Measurements from ENCODE around the gene SKOR1.

SKOR1 gene

GRCh38 chr15:67784856-67785430 is 40.4 kb upstream of the SKOR1 start:
- Histone ChIP-seq H3K9me3 (ENCODE audit: insufficient read depth, low read depth, low read length) (peaks cover 5% of the 10 kb centered on the region), H3K23ac (ENCODE audit: low read length) (no peak overlapping the region), H3K36me3 (ENCODE audit: control insufficient read depth in 1 of 2, insufficient read depth in 2 of 2, low read length in 2 of 2) (peaks cover 0 to 2% of the 10 kb centered on the region in 2 experiments), H4K8ac (ENCODE audit: low read depth, low read length) (no peak overlapping the region), H3K4me1 (ENCODE audit: control insufficient read depth in 1 of 2, insufficient read depth in 2 of 2, low read length in 2 of 2) (no peaks in the 10 kb centered on the region), H3K79me1 (ENCODE audit: low read length) (no peaks in the 10 kb centered on the region), H3K14ac (ENCODE audit: low read length) (no peak overlapping the region), H3K27ac (ENCODE audit: low read depth, low read length) (no peak overlapping the region), H3K18ac (ENCODE audit: low read length) (no peak overlapping the region), H2BK5ac (ENCODE audit: low read depth, low read length, poor library complexity) (no peak overlapping the region), H4K12ac (ENCODE audit: low read depth, low read length) (no peak overlapping the region), H3K79me2 (ENCODE audit: control insufficient read depth, insufficient read depth, low read length, poor library complexity) (no peaks in the 10 kb centered on the region), H3K4me3 (ENCODE audit: low read depth, low read length) (no peak overlapping the region), H3K4me2 (ENCODE audit: low read length) (no peak overlapping the region), H3K9ac (ENCODE audit: low read length) (no peak overlapping the region), H3K27me3 (ENCODE audit: insufficient read depth, low read length) (no peaks in the 10 kb centered on the region), H2BK120ac (ENCODE audit: insufficient read depth, low read length, poor library complexity) (no peak overlapping the region), H2AK5ac (ENCODE audit: low read length) (no peak overlapping the region), H2BK12ac (ENCODE audit: low read length) (no peak overlapping the region), H3K4ac (ENCODE audit: low read depth, low read length) (no peak overlapping the region), H2AFZ (ENCODE audit: insufficient read depth, low read length, poor library complexity) (no peak overlapping the region), H4K91ac (ENCODE audit: low read depth, low read length) (no peak overlapping the region)
- no peak for DNase-seq
- no CpG with 5 or more reads among the region's 12 CpGs for WGBS (ENCODE audit: extremely low coverage, insufficient coverage, insufficient read length)

- H4K8ac ChIP-seq (ENCODE audit: low read depth, low read length) = no peak overlapping the region
- no peaks in the 10 kb centered on the region for H3K4me1 ChIP-seq (ENCODE audit: control insufficient read depth in 1 of 2, insufficient read depth in 2 of 2, low read length in 2 of 2)
- H3K23ac ChIP-seq (ENCODE audit: low read length) = peak overlapping the region; percentile 34
- no peak overlapping the region for H2AFZ ChIP-seq (ENCODE audit: insufficient read depth, low read length, poor library complexity)
- H3K79me2 ChIP-seq (ENCODE audit: control insufficient read depth, insufficient read depth, low read length, poor library complexity) = no peaks in the 10 kb centered on the region
- H3K27me3 ChIP-seq (ENCODE audit: insufficient read depth, low read length) = no peaks in the 10 kb centered on the region
- no peak overlapping the region for H3K27ac ChIP-seq (ENCODE audit: low read depth, low read length)
- no peak overlapping the region for H3K4me2 ChIP-seq (ENCODE audit: low read length)
- no peak overlapping the region for H2BK12ac ChIP-seq (ENCODE audit: low read length)
- H3K9me3 ChIP-seq (ENCODE audit: insufficient read depth, low read depth, low read length) = peaks cover 5% of the 10 kb centered on the region
- no peak overlapping the region for H3K4me3 ChIP-seq (ENCODE audit: low read depth, low read length)
- H2BK120ac ChIP-seq (ENCODE audit: insufficient read depth, low read length, poor library complexity) = no peak overlapping the region
- H3K36me3 ChIP-seq (ENCODE audit: control insufficient read depth in 1 of 2, insufficient read depth in 2 of 2, low read length in 2 of 2) = peaks cover 0 to 2% of the 10 kb centered on the region in 2 experiments
- no peak overlapping the region for H2AK5ac ChIP-seq (ENCODE audit: low read length)
- no peak overlapping the region for H3K9ac ChIP-seq (ENCODE audit: low read length)
- H2BK5ac ChIP-seq (ENCODE audit: low read depth, low read length, poor library complexity) = no peak overlapping the region
- DNase-seq = no peak
- H4K12ac ChIP-seq (ENCODE audit: low read depth, low read length) = no peak overlapping the region
- no CpG with 5 or more reads among the region's 5 CpGs for WGBS (ENCODE audit: extremely low coverage, insufficient coverage, insufficient read length)
- no peak overlapping the region for H3K18ac ChIP-seq (ENCODE audit: low read length)
- no peaks in the 10 kb centered on the region for H3K79me1 ChIP-seq (ENCODE audit: low read length)
- H3K14ac ChIP-seq (ENCODE audit: low read length) = no peak overlapping the region
- no peak overlapping the region for H4K91ac ChIP-seq (ENCODE audit: low read depth, low read length)
- H3K4ac ChIP-seq (ENCODE audit: low read depth, low read length) = no peak overlapping the region
Measured at GRCh38 chr15:67785431-67785830, 39.9 kb upstream of the SKOR1 start.

- Histone ChIP-seq H3K4ac (ENCODE audit: low read depth, low read length) (no peak overlapping the region), H2AK5ac (ENCODE audit: low read length) (no peak overlapping the region), H4K91ac (ENCODE audit: low read depth, low read length) (no peak overlapping the region), H3K79me2 (ENCODE audit: control insufficient read depth, insufficient read depth, low read length, poor library complexity) (no peaks in the 10 kb centered on the region), H3K79me1 (ENCODE audit: low read length) (no peaks in the 10 kb centered on the region), H4K12ac (ENCODE audit: low read depth, low read length) (no peak overlapping the region), H3K9me3 (ENCODE audit: insufficient read depth, low read depth, low read length) (peaks cover 5% of the 10 kb centered on the region), H4K8ac (ENCODE audit: low read depth, low read length) (no peak overlapping the region), H3K36me3 (ENCODE audit: control insufficient read depth in 1 of 2, insufficient read depth in 2 of 2, low read length in 2 of 2) (peaks cover 0 to 2% of the 10 kb centered on the region in 2 experiments), H3K4me1 (ENCODE audit: control insufficient read depth in 1 of 2, insufficient read depth in 2 of 2, low read length in 2 of 2) (no peaks in the 10 kb centered on the region), H3K14ac (ENCODE audit: low read length) (no peak overlapping the region), H2BK120ac (ENCODE audit: insufficient read depth, low read length, poor library complexity) (no peak overlapping the region), H2BK12ac (ENCODE audit: low read length) (no peak overlapping the region), H3K27ac (ENCODE audit: low read depth, low read length) (no peak overlapping the region), H3K23ac (ENCODE audit: low read length) (no peak overlapping the region), H3K27me3 (ENCODE audit: insufficient read depth, low read length) (no peaks in the 10 kb centered on the region), H2AFZ (ENCODE audit: insufficient read depth, low read length, poor library complexity) (no peak overlapping the region), H3K4me2 (ENCODE audit: low read length) (no peak overlapping the region), H3K9ac (ENCODE audit: low read length) (no peak overlapping the region), H2BK5ac (ENCODE audit: low read depth, low read length, poor library complexity) (no peak overlapping the region), H3K4me3 (ENCODE audit: low read depth, low read length) (no peak overlapping the region), H3K18ac (ENCODE audit: low read length) (no peak overlapping the region)
- no CpG with 5 or more reads among the region's 4 CpGs for WGBS (ENCODE audit: extremely low coverage, insufficient coverage, insufficient read length)
- DNase-seq = no peak
Measured at GRCh38 chr15:67786646-67787045, 38.7 kb upstream of the SKOR1 start.

GRCh38 chr15:67788986-67789385 is 36.3 kb upstream of the SKOR1 start:
- no peak overlapping the region for H3K4me2 ChIP-seq (ENCODE audit: low read length)
- H3K4me3 ChIP-seq (ENCODE audit: low read depth, low read length) = no peak overlapping the region
- H2BK120ac ChIP-seq (ENCODE audit: insufficient read depth, low read length, poor library complexity) = no peak overlapping the region
- no peak overlapping the region for H4K8ac ChIP-seq (ENCODE audit: low read depth, low read length)
- no peaks in the 10 kb centered on the region for H3K27me3 ChIP-seq (ENCODE audit: insufficient read depth, low read length)
- DNase-seq = no peak
- no peak overlapping the region for H2BK12ac ChIP-seq (ENCODE audit: low read length)
- no peak overlapping the region for H3K23ac ChIP-seq (ENCODE audit: low read length)
- H3K4me1 ChIP-seq (ENCODE audit: control insufficient read depth in 1 of 2, insufficient read depth in 2 of 2, low read length in 2 of 2) = no peaks in the 10 kb centered on the region
- no peak overlapping the region for H4K91ac ChIP-seq (ENCODE audit: low read depth, low read length)
- H4K12ac ChIP-seq (ENCODE audit: low read depth, low read length) = no peak overlapping the region
- H2BK5ac ChIP-seq (ENCODE audit: low read depth, low read length, poor library complexity) = no peak overlapping the region
- H3K79me2 ChIP-seq (ENCODE audit: control insufficient read depth, insufficient read depth, low read length, poor library complexity) = no peaks in the 10 kb centered on the region
- no peak overlapping the region for H2AK5ac ChIP-seq (ENCODE audit: low read length)
- H3K36me3 ChIP-seq (ENCODE audit: control insufficient read depth in 1 of 2, insufficient read depth in 2 of 2, low read length in 2 of 2) = peaks cover 0 to 2% of the 10 kb centered on the region in 2 experiments
- H3K27ac ChIP-seq (ENCODE audit: low read depth, low read length) = no peak overlapping the region
- no peak overlapping the region for H3K9ac ChIP-seq (ENCODE audit: low read length)
- H3K14ac ChIP-seq (ENCODE audit: low read length) = no peak overlapping the region
- H2AFZ ChIP-seq (ENCODE audit: insufficient read depth, low read length, poor library complexity) = no peak overlapping the region
- no peak overlapping the region for H3K4ac ChIP-seq (ENCODE audit: low read depth, low read length)
- no peaks in the 10 kb centered on the region for H3K79me1 ChIP-seq (ENCODE audit: low read length)
- H3K9me3 ChIP-seq (ENCODE audit: insufficient read depth, low read depth, low read length) = peaks cover 5% of the 10 kb centered on the region
- no peak overlapping the region for H3K18ac ChIP-seq (ENCODE audit: low read length)
